T-helper 17 cell (primary cell): ENCODE results near the gene AK3. TPM values are rescaled to one million over a fixed set of nuclear protein-coding genes. Genes with fewer than 3 reads are reported as not detected.
"Not testable (repeated sequence)": the region's sequence is repeated elsewhere in the genome, so short reads cannot be mapped to it uniquely, and the experiment has no call there.

Experiments used
- ATAC-seq: fragments of 150-1000 bp; cut with Tn5 transposase; 2 replicates; pipeline ENCODE4 v1.10.0; 2021; ENCODE audit warnings: mild to moderate bottlenecking, moderate library complexity
- DNase-seq, 3 donors: peaks; one replicate each; pipeline versions ENCODE4 v3.0.0 to v3.0.0-alpha.2; 2020 to 2021
- H3K9me3 ChIP-seq: one replicate; pipeline ENCODE4 v1.7.0; 2013; ENCODE audit warnings: low read length, mild to moderate bottlenecking; ENCODE audit not compliant: control insufficient read depth, poor library complexity, severe bottlenecking
- H3K27ac Mint-ChIP-seq: one replicate; pipeline ENCODE4 v1.8.0; 2022; ENCODE audit warnings: mild to moderate bottlenecking, moderate library complexity, mixed read lengths
- H3K27me3 Mint-ChIP-seq: one replicate; pipeline ENCODE4 v1.8.0; 2022; ENCODE audit warnings: mixed read lengths
- H3K36me3 Mint-ChIP-seq: one replicate; pipeline ENCODE4 v1.8.0; 2022; ENCODE audit warnings: low read depth, mixed read lengths
- H3K4me1 Mint-ChIP-seq: one replicate; pipeline ENCODE4 v1.8.0; 2022; ENCODE audit warnings: mild to moderate bottlenecking, mixed read lengths
- H3K4me3 Mint-ChIP-seq: one replicate; pipeline ENCODE4 v1.8.0; 2022; ENCODE audit warnings: mild to moderate bottlenecking, moderate library complexity, mixed read lengths
- total RNA-seq, 4 donors: library from RNA in 2 of 4; stranded (reverse) in 2 of 4; gene quantifications; one replicate each; pipeline ENCODE4 v1.2.3 and lab custom pipeline; 2022 to 2026

AK3 gene
- total RNA-seq, 2 donors from 2014 or later, result 14.2 to 15.2 TPM

- H3K9me3 ChIP-seq, result no peaks in the 10 kb centered on the region
- Mint-ChIP-seq H3K36me3 (no peaks in the 10 kb centered on the region), H3K27me3 (no peaks in the 10 kb centered on the region), H3K4me1 (peaks cover 55% of the 10 kb centered on the region), H3K27ac (peak within 1 kb of the TSS; percentile 98), H3K4me3 (peak within 1 kb of the TSS; percentile 88)
- peak in 2 of 3 donors; percentile 22 to 32 for DNase-seq
- peak; percentile 30 for ATAC-seq
These were observed 74.8 kb downstream of the AK3 start, which contains the start of gene SPATA6L for GRCh38 chr9:4666042-4666699. TSS of gene SPATA6L (minus strand) at chr9:4666480. CDS start at chr9:4666250, 230 bp downstream.

DNA sequence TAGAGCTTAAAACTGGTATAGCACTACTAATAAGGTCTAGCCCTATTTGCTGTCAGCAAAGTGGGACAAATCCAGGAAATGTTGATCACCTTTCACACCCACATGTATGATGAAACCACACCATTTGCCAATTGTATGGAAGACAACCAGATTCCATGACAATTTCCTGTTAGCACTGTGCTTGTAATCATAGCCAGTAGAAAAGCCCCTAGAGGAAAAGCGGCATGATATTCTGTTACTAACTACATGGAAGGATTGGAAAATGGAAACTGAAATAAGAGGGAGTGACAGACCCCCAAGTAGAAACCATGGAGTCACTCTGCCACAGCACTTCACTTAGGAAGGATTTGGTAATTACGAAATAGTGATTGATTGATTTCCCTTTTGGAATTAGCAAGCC, 75.6 kb downstream of the AK3 start:
- peak overlapping the region; percentile 98 for H3K27ac Mint-ChIP-seq
- no peaks in the 10 kb centered on the region for H3K36me3 Mint-ChIP-seq
- peaks cover 55% of the 10 kb centered on the region for H3K4me1 Mint-ChIP-seq
- H3K9me3 ChIP-seq, result no peaks in the 10 kb centered on the region
- H3K4me3 Mint-ChIP-seq, result peak overlapping the region; percentile 88
- no peaks in the 10 kb centered on the region for H3K27me3 Mint-ChIP-seq
- ATAC-seq (no peak), DNase-seq (no peak)

- no peak for DNase-seq
- Mint-ChIP-seq H3K36me3 (no peaks in the 10 kb centered on the region), H3K27ac (peak overlapping the region; percentile 98), H3K4me1 (peaks cover 58% of the 10 kb centered on the region), H3K27me3 (no peaks in the 10 kb centered on the region), H3K4me3 (peak overlapping the region; percentile 93)
- no peak for ATAC-seq
- no peaks in the 10 kb centered on the region for H3K9me3 ChIP-seq
These were observed 77.0 kb downstream of the AK3 start for GRCh38 chr9:4663956-4664355.

- DNase-seq (no peak), ATAC-seq (peak; percentile 44)
- no peaks in the 10 kb centered on the region for H3K36me3 Mint-ChIP-seq
- H3K4me3 Mint-ChIP-seq, result peak overlapping the region; percentile 93
- H3K27ac Mint-ChIP-seq, result peak overlapping the region; percentile 98
- no peaks in the 10 kb centered on the region for H3K9me3 ChIP-seq
- no peaks in the 10 kb centered on the region for H3K27me3 Mint-ChIP-seq
- peaks cover 53% of the 10 kb centered on the region for H3K4me1 Mint-ChIP-seq
These were observed 77.8 kb downstream of the AK3 start for GRCh38 chr9:4662989-4663792.

GRCh38 chr9:4662108-4662988, 78.7 kb downstream of the AK3 start, which contains the start of gene PLPP6:
TSS of gene PLPP6 (plus strand) at chr9:4662294. CDS start at chr9:4662376, 82 bp downstream.
- ATAC-seq (peak; percentile 78), DNase-seq (peak; percentile 62 to 76 (median 76))
- no peaks in the 10 kb centered on the region for H3K36me3 Mint-ChIP-seq
- H3K4me3 Mint-ChIP-seq, result peak within 1 kb of the TSS; percentile 93
- H3K9me3 ChIP-seq, result no peaks in the 10 kb centered on the region
- H3K4me1 Mint-ChIP-seq, result peaks cover 49% of the 10 kb centered on the region
- H3K27ac Mint-ChIP-seq, result peak within 1 kb of the TSS; percentile 98
- no peaks in the 10 kb centered on the region for H3K27me3 Mint-ChIP-seq

DNA sequence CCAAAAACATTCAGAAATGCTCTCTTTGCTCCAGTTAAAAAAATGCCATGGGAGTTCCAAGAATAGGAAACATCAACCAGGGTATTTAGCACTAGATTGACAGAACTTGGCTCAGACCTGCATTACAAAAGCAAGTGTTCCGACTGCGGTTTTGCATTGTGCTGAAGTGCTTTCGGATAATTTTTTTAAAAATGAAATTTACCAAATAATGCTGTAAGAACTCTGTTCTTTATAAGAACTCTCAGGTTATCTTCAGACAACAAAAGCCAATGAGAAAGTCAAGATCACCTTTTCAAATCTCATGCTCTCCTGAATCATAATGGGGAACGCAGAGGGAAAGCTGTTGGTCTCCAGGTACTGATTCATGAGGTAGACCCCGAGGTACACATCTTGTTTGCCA, 79.4 kb downstream of the AK3 start:
- Mint-ChIP-seq H3K36me3 (no peaks in the 10 kb centered on the region), H3K27ac (peak overlapping the region; percentile 98), H3K4me3 (peak overlapping the region; percentile 93), H3K27me3 (no peaks in the 10 kb centered on the region), H3K4me1 (peaks cover 46% of the 10 kb centered on the region)
- no peaks in the 10 kb centered on the region for H3K9me3 ChIP-seq
- DNase-seq (no peak), ATAC-seq (no peak)

- peaks cover 44% of the 10 kb centered on the region for H3K4me1 Mint-ChIP-seq
These were observed 79.8 kb downstream of the AK3 start for GRCh38 chr9:4661165-4661564.

DNA sequence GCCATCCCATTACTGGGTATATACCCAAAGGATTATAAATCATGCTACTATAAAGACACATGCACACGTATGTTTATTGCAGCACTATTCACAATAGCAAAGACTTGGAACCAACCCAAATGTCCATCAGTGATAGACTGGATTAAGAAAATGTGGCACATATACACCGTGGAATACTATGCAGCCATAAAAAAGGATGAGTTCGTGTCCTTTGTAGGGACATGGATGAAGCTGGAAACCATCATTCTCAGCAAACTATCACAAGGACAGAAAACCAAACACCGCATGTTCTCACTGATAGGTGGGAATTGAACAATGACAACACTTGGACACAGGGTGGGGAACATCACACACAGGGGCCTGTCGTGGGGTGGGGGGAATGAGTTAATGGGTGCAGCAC, 80.3 kb downstream of the AK3 start:
- not testable (repeated sequence) for H3K27ac Mint-ChIP-seq, H3K4me3 Mint-ChIP-seq, H3K9me3 ChIP-seq, H3K27me3 Mint-ChIP-seq, H3K36me3 Mint-ChIP-seq, ATAC-seq, DNase-seq
- H3K4me1 Mint-ChIP-seq, result peaks cover 39% of the 10 kb centered on the region

More at GRCh38 chr9:4661165-4661564, 79.8 kb downstream of the AK3 start:
- ATAC-seq (no peak), DNase-seq (no peak)
- H3K36me3 Mint-ChIP-seq, result no peaks in the 10 kb centered on the region
- peak overlapping the region; percentile 98 for H3K27ac Mint-ChIP-seq
- H3K27me3 Mint-ChIP-seq, result no peaks in the 10 kb centered on the region
- H3K9me3 ChIP-seq, result no peaks in the 10 kb centered on the region
- H3K4me3 Mint-ChIP-seq, result no peak overlapping the region

Other genes with a start within 250 kb of the AK3 start
- gene PLPP6, start 78.9 kb downstream of the AK3 start, total RNA-seq, result 1 to 10 TPM; 5.9 to 7.7 TPM
- gene SPATA6L, start 74.7 kb downstream of the AK3 start, total RNA-seq, result 1 to 10 TPM; 5.7 to 9.2 TPM
- gene CDC37L1, start 61.6 kb downstream of the AK3 start, total RNA-seq, result 10 to 100 TPM; 18.2 to 20.1 TPM
- gene RCL1, start 51.7 kb upstream of the AK3 start, total RNA-seq, result 10 to 100 TPM; 23.5 to 28.1 TPM
- 10 to 100 TPM; 14.6 TPM for gene JAK2, start 244.1 kb upstream of the AK3 start, total RNA-seq